H1 (cell line): ENCODE measurements around the gene PHLPP2.

Experiments
- ASH2L ChIP-seq: fragments of 200-600, 300-600 bp; sonication (generic); IDR thresholded peaks from one replicate; pipeline ENCODE4 v1.7.1; 2017; ENCODE audit warnings: low read length
- CEBPB ChIP-seq: IDR thresholded peaks from 2 replicates; pipeline ENCODE4 v1.6.1; 2012; ENCODE audit warnings: low read depth, low read length
- EP300 ChIP-seq, 2 experiments: IDR thresholded peaks; 1 replicate in 1 of 2; 2 replicates in 1 of 2; pipeline ENCODE4 v1.6.1; 2011 to 2012; ENCODE audit warnings: low read depth in 2 of 2, low read length in 2 of 2, mild to moderate bottlenecking in 2 of 2, borderline replicate concordance in 1 of 2, inconsistent platforms in 1 of 2, moderate library complexity in 1 of 2
- GTF2F1 ChIP-seq: IDR thresholded peaks from 2 replicates; pipeline ENCODE4 v1.6.1; 2012; ENCODE audit warnings: low read depth, low read length, improper control_type of control experiment, borderline replicate concordance
- MAX ChIP-seq: IDR thresholded peaks from 2 replicates; pipeline ENCODE4 v1.6.1; 2012; ENCODE audit warnings: inconsistent platforms
- POLR2A ChIP-seq, 2 experiments: IDR thresholded peaks; 1 replicate in 1 of 2; 2 replicates in 1 of 2; pipeline ENCODE4 v1.6.1; 2011; ENCODE audit warnings: low read depth in 2 of 2, low read length in 2 of 2, mild to moderate bottlenecking in 2 of 2; ENCODE audit errors: control extremely low read depth in 1 of 2
- POLR2AphosphoS5 ChIP-seq: IDR thresholded peaks from 2 replicates; pipeline ENCODE4 v1.6.1; 2011; ENCODE audit warnings: low read depth, low read length
- TAF7 ChIP-seq: optimal IDR thresholded peaks from 2 replicates; pipeline ENCODE3; 2011; ENCODE audit warnings: low read depth, mild to moderate bottlenecking, inconsistent platforms, low read length, moderate library complexity, borderline replicate concordance
- TF ChIP-seq, protein P1 (sequence below), 3 experiments: IDR thresholded peaks; 1 replicate in 2 of 3; 2 replicates in 1 of 3; pipeline versions ENCODE4 v1.5.1 to v1.6.1; 2011; ENCODE audit warnings: low read length in 3 of 3, mild to moderate bottlenecking in 3 of 3, inconsistent platforms in 2 of 3, low read depth in 1 of 3, moderate library complexity in 1 of 3; ENCODE audit not compliant: insufficient read depth in 1 of 3; ENCODE audit errors: control extremely low read depth in 1 of 3

DNA sequence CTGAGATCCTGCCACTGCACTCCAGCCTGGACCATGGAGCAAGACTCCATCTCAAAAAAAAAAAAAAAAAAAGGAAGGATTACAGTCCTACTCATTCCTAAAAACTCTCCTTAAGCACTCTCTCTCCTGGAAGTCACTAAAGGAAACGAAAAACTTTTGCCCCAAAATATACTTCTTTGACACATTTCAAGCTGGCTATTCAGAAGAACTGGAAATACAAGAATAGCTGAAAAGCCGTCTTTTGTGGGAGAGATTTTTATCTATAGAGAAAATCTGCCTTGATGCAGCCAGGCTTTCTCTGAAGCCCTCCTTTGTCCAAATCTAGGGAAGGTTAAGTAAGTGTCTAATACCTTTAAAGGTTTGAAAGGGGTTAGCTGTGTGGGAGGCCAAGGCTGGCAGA is 115.4 kb downstream of the PHLPP2 start:
- no peak for TF ChIP-seq CEBPB
- TF ChIP-seq, protein P1, sequence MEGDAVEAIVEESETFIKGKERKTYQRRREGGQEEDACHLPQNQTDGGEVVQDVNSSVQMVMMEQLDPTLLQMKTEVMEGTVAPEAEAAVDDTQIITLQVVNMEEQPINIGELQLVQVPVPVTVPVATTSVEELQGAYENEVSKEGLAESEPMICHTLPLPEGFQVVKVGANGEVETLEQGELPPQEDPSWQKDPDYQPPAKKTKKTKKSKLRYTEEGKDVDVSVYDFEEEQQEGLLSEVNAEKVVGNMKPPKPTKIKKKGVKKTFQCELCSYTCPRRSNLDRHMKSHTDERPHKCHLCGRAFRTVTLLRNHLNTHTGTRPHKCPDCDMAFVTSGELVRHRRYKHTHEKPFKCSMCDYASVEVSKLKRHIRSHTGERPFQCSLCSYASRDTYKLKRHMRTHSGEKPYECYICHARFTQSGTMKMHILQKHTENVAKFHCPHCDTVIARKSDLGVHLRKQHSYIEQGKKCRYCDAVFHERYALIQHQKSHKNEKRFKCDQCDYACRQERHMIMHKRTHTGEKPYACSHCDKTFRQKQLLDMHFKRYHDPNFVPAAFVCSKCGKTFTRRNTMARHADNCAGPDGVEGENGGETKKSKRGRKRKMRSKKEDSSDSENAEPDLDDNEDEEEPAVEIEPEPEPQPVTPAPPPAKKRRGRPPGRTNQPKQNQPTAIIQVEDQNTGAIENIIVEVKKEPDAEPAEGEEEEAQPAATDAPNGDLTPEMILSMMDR (IDR thresholded peaks at IDR 0.05; ENCODE audit: control extremely low read depth in 1 of 3, insufficient read depth in 1 of 3, low read depth in 1 of 3, low read length in 3 of 3) = no peak
- no peak for TF ChIP-seq POLR2AphosphoS5
- no peak for TF ChIP-seq EP300 (IDR thresholded peaks at IDR 0.05; ENCODE audit: borderline replicate concordance in 1 of 2, low read depth in 2 of 2, low read length in 2 of 2)
- no peak for TF ChIP-seq MAX
- TF ChIP-seq GTF2F1 = no peak
- TF ChIP-seq POLR2A (IDR thresholded peaks at IDR 0.05; ENCODE audit: control extremely low read depth in 1 of 2, low read depth in 2 of 2, low read length in 2 of 2) = no peak
- TF ChIP-seq ASH2L = no peak
- no peak for TF ChIP-seq TAF7
